HG03135 (cell line): ENCODE results near the gene HMGB2.

Source experiments
- ATAC-seq: cut with Tn5 transposase; IDR thresholded peaks from one replicate; pipeline ENCODE4 v1.9.1; 2021; ENCODE audit warnings: mild to moderate bottlenecking, moderate library complexity; ENCODE audit not compliant: unreplicated experiment

Gene HMGB2

GRCh38 chr4:173288698-173289352 lies 45.3 kb downstream of the HMGB2 start:
- ATAC-seq, result no peak

GRCh38 chr4:173288296-173288695 lies 45.9 kb downstream of the HMGB2 start:
- ATAC-seq, result no peak

GRCh38 chr4:173287486-173287885 lies 46.7 kb downstream of the HMGB2 start:
- ATAC-seq, result no peak

- ATAC-seq, result no peak
Measured at GRCh38 chr4:173284463-173284862, 49.7 kb downstream of the HMGB2 start.

GRCh38 chr4:173282626-173283025 lies 51.5 kb downstream of the HMGB2 start:
- no peak for ATAC-seq

- no peak for ATAC-seq
Measured at GRCh38 chr4:173282256-173282562, 51.9 kb downstream of the HMGB2 start.

GRCh38 chr4:173281406-173282255 lies 52.5 kb downstream of the HMGB2 start:
- ATAC-seq, result no peak
